Motor neuron (in vitro differentiated cells): Measurements from ENCODE around the gene SSBP3. TPM values are rescaled to one million over a fixed set of nuclear protein-coding genes. Genes with fewer than 3 reads are reported as not detected.

Experiments used
- ATAC-seq, 8 experiments: fragments of 200-7000 bp; cut with Tn5 transposase; replicated peaks in 6 of 8; 2 replicates each; pipeline ENCODE4 v1.8.0; 2021; ENCODE audit warnings: mild to moderate bottlenecking in 8 of 8, moderate library complexity in 8 of 8
- H3K27ac ChIP-seq, 2 donors: fragments of 250-450 bp; sonication (Bioruptor Pico); 2 replicates each; pipeline ENCODE4 v1.9.0; 2021; ENCODE audit warnings: antibody characterized with exemption in 2 of 2, mild to moderate bottlenecking in 2 of 2, moderate library complexity in 1 of 2
- H3K4me1 ChIP-seq, 2 donors: fragments of 250-450 bp; sonication (Bioruptor Pico); replicated peaks in 1 of 2; 2 replicates each; pipeline ENCODE4 v1.6.1; 2021; ENCODE audit warnings: antibody characterized with exemption in 2 of 2, mild to moderate bottlenecking in 2 of 2, moderate library complexity in 1 of 2
- H3K4me3 ChIP-seq, 5 donors: fragments of 250-450 bp; sonication (Bioruptor Pico); 2 replicates each; pipeline ENCODE4 v1.9.0; 2021; ENCODE audit warnings: antibody characterized with exemption in 5 of 5, mild to moderate bottlenecking in 5 of 5, moderate library complexity in 4 of 5
- WGBS, 10 experiments: fragments of 450-650 bp; shearing (Covaris generic); methylation state at CpG; one replicate each; pipeline ENCODE4 v1.0.0; 2022; 5-methylcytosine and 5-hydroxymethylcytosine counted together
- in situ Hi-C, 9 experiments: fragments of 400-800 bp; cut with MboI; loops; one replicate each; pipeline ENCODE4 v1.15.0; 2021; ENCODE audit warnings: low sequenced_read_pairs in 9 of 9, low pct_unique_long_range_greater_than_20kb in 2 of 9; ENCODE audit not compliant: unreplicated experiment in 9 of 9
- total RNA-seq, 8 experiments: library from RNA; unstranded; fragments of 300-600 nt; gene quantifications; 2 replicates each; pipeline versions ENCODE4 v1.2.3 to v1.2.4, GENCODE V29; 2022

Gene SSBP3
- total RNA-seq, 8 experiments from 2014 or later = 11.3 to 183 (median 60.4) TPM

DNA sequence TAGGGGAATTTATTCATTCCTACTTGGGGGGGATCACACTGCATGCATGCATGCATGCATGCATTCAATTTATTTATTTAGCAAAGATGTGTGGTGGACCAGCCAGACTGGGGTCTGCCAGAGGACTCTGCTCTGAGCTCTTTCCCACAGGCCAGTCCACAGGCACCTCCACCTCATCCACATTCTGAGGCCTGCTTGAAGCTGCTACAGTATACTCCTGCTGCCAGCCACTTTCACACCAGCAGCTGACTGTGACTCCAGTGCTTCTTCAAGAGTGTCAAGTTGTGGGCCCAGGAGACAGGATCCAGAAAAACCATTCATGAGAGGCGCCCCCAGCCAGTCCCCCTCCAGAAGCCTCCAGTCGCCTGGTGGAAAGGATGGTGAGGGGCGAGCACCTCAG is 30.9 kb downstream of the SSBP3 start:
- H3K4me1 ChIP-seq = peaks cover 62 to 75% of the 10 kb centered on the region in 2 donors
- 88 to 100% (median 93%) methylated on average over 2 to 3 of the region's 3 CpGs; no CpG with 5 or more reads in 6 of the 10 experiments for whole genome bisulfite sequencing, 10 experiments
- peak overlapping the region; percentile 6 to 12 for H3K27ac ChIP-seq
- peak in 4 of 8 experiments; percentile 0 to 68 (median 10) for ATAC-seq
- in situ Hi-C loops = no loop called here
- no peak overlapping the region for H3K4me3 ChIP-seq

DNA sequence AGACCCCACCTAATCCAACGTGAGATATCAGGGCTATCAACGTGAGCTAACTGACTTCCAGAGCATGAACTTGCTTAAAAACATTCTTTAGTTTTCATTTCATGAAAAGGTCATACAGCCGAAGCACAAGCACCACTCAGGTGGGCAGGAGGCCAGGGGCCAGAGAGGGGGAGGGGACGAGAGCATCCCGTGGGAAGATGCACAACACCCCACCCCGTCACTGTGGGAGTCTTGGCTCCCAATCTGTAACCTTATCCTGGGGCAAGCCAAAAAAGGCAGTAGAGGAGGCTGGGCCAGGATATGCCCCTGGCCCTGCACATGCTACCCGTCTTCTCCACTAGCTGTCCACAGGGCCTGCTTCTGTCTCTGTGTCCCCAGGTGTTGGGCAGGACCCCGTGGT is 31.4 kb downstream of the SSBP3 start:
- Histone ChIP-seq H3K4me3 (no peak overlapping the region), H3K4me1 (peaks cover 57 to 70% of the 10 kb centered on the region in 2 donors), H3K27ac (no peak overlapping the region)
- in situ Hi-C loops = no loop called here
- 60 to 100% (median 80%) methylated on average over 1 to 5 of the region's 8 CpGs; no CpG with 5 or more reads in 5 of the 10 experiments for WGBS, 10 experiments
- ATAC-seq = peak in 1 of 8 experiments; percentile 45

DNA sequence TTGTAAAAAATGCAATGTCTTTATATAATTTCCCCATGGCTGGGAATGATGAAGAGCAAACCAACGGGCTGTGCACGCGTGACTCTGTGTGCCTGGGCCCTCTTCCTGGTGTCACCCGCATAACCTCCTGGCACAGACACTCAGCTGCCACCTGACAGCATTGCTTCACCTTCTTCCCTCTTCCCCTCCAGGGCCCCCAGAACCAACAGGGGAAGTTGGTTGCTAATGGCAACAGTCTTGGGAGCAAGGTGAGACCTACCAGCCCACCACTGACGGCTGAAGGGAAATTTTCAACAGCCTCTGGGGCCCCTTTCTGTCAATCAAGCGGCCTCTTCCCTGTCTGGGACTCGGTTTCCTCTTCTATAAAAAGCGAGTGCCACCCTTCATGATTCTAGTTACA is 33.2 kb downstream of the SSBP3 start:
- Histone ChIP-seq H3K27ac (no peak overlapping the region), H3K4me1 (peaks cover 41 to 52% of the 10 kb centered on the region in 2 donors), H3K4me3 (no peak overlapping the region)
- in situ Hi-C loops = no loop called here
- 85 to 100% (median 93%) methylated on average over 1 to 6 of the region's 8 CpGs; no CpG with 5 or more reads in 5 of the 10 experiments for WGBS, 10 experiments
- ATAC-seq = no peak

DNA sequence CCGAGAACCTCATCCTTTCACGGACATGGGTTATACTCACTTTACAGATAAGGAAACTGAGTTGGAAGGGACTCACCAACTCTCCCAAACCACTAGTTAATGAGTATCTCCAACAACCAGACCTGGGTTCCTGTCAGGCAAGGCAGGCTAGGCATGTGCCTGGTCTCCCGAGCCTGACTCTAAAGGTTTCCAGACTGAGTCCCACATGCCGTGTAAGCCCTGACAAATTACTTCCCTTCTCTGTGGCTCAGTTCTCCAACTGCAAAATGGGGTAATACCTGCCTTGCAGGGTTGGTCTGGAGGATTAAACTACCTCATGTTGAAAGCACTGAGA is 34.3 kb downstream of the SSBP3 start:
- ATAC-seq = no peak
- 93 to 96% (median 96%) methylated on average over 2 to 4 of the region's 4 CpGs; no CpG with 5 or more reads in 6 of the 10 experiments for WGBS, 10 experiments
- H3K4me3 ChIP-seq = no peak overlapping the region
- in situ Hi-C loops = no loop called here
- no peak overlapping the region for H3K27ac ChIP-seq
- H3K4me1 ChIP-seq = peaks cover 32 to 41% of the 10 kb centered on the region in 2 donors

DNA sequence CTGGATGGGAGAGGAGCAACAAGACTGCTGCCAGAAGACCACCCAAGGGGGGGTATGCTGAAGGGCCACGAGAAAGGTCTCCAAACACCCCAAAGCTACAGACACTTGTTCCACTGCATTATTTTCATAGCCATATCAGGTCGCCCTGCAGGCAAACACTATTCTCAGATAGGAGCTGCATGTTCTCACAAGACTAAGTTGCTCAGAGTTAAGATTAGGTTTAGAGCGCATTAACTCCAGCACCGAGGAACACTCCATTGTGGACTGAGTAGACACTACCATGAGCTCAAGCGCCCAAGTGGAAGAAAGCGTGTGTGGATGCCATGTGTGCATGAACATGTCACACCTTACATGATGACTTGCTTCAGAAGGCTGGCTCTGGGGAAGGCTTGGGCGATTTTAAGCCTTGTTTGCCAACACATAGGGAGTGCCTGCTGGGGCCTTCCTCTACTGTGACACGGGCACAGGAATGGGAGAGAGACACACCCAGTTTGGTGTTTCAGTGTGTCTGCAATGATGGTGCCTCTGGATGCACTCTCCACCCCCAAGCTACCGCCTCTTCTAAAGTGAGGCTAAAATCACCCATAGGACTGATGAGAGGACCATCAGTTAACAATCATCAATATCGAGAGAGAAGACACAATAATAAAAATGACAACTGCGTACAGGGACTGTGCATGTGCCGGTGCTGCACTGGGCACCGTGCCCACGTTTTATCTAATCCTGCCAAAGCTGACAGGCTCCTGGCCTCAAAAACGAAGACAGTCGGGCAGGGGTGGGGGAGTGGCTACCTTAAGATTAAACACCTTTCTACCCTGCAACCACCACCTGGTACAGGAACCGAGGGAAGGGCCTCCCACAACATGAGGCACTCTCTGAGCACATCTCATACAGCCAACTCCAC is 34.9 kb downstream of the SSBP3 start:
- Histone ChIP-seq H3K27ac (no peak overlapping the region), H3K4me3 (no peak overlapping the region), H3K4me1 (peaks cover 26 to 35% of the 10 kb centered on the region in 2 donors)
- ATAC-seq = no peak
- in situ Hi-C loops = no loop called here
- WGBS, 10 experiments = 40 to 97% (median 91%) methylated on average over 2 to 15 of the region's 17 CpGs; no CpG with 5 or more reads in 1 of the 10 experiments

DNA sequence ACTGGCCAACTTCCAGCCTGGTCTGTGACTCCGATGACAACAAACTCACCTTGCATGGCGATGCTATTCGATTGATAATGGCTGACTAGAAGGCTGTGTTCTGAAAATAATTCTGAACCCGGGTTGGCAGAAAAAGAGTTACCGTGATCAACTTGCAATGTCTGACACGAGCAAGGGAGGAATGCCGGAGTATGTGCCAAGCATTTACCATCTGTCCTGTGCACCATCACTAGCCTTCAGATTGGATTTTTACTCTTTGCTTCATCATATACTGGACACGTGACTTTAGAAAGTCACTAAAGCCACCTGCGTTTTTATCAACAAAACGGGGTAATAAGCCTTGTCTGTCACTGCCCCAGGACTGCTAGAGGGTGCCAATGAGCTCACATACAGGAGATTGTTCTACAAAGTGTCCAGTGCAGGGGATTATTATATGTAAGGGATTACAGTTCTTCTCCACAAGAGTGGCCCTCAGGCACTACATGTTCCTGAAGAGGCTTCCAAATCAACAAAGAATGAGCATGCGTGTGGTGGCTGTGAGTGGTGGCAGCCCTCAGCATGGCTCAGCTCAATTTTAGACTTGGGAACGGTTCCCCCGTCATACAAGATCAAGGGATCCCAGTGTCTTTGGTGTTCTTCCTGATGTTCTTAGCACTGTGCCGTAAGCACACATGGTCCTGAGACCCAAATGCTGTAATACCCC is 35.8 kb downstream of the SSBP3 start:
- in situ Hi-C loops = no loop called here
- Histone ChIP-seq H3K4me1 (peaks cover 22 to 33% of the 10 kb centered on the region in 2 donors), H3K4me3 (no peak overlapping the region), H3K27ac (no peak overlapping the region)
- 79 to 100% (median 90%) methylated on average over 1 to 14 of the region's 14 CpGs; no CpG with 5 or more reads in 1 of the 10 experiments for WGBS, 10 experiments
- ATAC-seq = peak in 1 of 8 experiments; percentile 62

DNA sequence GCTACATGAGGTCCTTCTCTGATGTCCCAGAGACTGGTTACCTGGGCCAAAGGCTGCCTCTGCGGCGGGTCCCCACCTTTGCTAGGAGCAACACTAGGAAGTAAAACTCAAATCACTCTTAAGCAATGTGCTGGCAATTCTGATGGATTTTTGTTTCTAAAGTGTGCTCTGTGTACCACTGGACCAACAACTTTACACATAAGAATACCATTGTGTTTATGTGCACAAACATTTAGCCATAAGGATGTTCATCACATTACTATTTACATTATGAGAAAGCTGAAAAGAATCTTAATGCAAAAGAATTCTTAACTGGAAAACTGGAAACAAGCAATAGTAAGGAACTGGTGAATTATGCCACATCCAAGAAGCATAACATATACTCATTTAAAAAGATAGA is 38.6 kb downstream of the SSBP3 start:
- ATAC-seq = no peak
- 79 to 100% (median 87%) methylated on average over 2 of the region's 2 CpGs; no CpG with 5 or more reads in 6 of the 10 experiments for WGBS, 10 experiments
- in situ Hi-C loops = no loop called here
- Histone ChIP-seq H3K27ac (peak overlapping the region in 1 of 2 donors; percentile 13), H3K4me3 (no peak overlapping the region), H3K4me1 (peaks cover 29% of the 10 kb centered on the region in 2 donors)

DNA sequence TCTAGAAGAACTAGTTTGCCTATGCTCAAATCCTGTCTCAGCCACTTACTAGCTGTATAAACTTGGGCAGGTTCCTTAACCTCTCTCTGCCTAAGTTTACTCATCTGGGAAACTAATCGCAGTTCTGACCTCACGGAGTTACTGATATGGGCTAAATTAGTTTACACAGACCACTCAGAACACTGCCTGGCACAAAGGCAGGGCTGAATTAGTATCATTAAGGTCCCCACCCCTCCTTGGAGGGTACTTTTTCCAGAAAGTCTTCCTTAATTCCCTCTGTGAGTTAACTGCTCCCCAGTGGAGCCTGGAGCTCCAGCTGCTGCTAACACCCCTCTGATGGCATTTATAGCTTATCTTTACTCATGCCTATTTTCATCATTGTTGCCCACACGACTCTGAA is 40.3 kb downstream of the SSBP3 start:
- H3K4me3 ChIP-seq = no peak overlapping the region
- H3K4me1 ChIP-seq = peaks cover 36 to 38% of the 10 kb centered on the region in 2 donors
- ATAC-seq = no peak
- 20 to 100% (median 84%) methylated on average over 1 to 3 of the region's 3 CpGs; no CpG with 5 or more reads in 5 of the 10 experiments for WGBS, 10 experiments
- in situ Hi-C loops = no loop called here
- H3K27ac ChIP-seq = no peak overlapping the region

DNA sequence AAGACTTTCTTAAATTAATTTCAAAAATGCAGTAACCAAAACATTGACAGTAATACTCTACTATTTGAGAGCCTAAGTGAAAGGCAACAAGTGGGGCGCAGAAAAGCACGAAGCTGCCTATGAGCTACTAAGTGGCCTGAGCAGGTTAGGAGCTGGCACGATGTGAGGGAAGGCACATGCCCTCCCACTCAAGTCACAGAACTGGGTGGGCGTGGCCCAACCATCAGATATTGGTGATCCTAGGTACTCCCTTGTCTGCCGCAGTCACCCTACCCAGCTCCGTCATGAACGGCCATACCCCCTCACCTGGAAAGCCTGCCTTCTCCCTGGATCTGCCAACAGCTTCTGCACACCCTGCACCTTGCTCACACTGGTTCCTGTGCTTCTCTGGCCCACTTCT is 40.8 kb downstream of the SSBP3 start:
- WGBS, 10 experiments = 76 to 100% (median 87%) methylated on average over 2 to 5 of the region's 7 CpGs; no CpG with 5 or more reads in 3 of the 10 experiments
- peak in 1 of 8 experiments; percentile 15 for ATAC-seq
- in situ Hi-C loops = no loop called here
- peaks cover 37 to 38% of the 10 kb centered on the region in 2 donors for H3K4me1 ChIP-seq
- no peak overlapping the region for H3K4me3 ChIP-seq
- H3K27ac ChIP-seq = no peak overlapping the region

DNA sequence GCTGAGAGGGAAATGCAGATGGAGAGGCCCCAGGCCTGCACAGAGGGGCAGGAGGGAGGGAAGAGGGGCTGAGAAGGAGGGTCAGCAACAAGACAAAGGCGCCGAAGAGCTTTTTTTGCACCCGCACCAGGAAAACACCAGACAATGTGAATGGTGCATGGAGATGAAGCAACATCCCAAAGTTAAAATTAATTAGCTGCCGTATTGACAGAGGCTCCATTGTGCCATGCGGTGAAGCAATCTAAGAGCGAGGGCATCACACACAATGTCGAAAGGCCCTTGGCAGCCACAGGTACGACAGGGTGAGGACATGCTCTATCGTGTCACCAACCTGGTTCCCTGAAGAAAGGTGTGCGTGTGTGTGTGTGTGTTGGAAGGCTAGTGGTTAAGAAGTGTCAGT is 41.2 kb downstream of the SSBP3 start:
- ATAC-seq = peak in 5 of 8 experiments; percentile 42 to 72 (median 58)
- WGBS, 10 experiments = 33 to 100% (median 57%) methylated on average over 4 to 10 of the region's 10 CpGs; no CpG with 5 or more reads in 4 of the 10 experiments
- Histone ChIP-seq H3K4me3 (no peak overlapping the region), H3K4me1 (peaks cover 37 to 38% of the 10 kb centered on the region in 2 donors), H3K27ac (no peak overlapping the region)
- in situ Hi-C loops = no loop called here

DNA sequence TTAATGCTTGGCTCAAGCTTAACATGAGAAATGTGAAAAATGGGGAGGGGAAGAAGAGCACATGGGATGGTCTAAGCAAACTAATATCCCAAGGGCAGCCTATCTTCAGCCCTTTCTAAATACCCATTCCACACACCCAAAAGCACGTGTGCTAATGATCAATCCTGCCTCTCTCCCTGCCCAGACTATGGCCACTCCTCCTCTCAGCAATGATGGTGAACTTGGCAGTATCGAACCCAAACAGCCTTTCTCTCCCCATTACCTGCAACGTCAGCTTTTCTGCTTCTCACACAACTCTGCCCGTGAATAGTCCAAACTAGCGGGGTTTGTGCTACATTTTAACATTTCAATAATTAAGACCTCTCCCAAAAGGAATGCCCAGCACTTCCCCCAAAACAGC is 41.6 kb downstream of the SSBP3 start:
- in situ Hi-C loops = no loop called here
- WGBS, 10 experiments = 14 to 90% (median 23%) methylated on average over 1 to 5 of the region's 5 CpGs; no CpG with 5 or more reads in 2 of the 10 experiments
- H3K4me3 ChIP-seq = no peak overlapping the region
- no peak overlapping the region for H3K27ac ChIP-seq
- ATAC-seq = peak in 6 of 8 experiments; percentile 15 to 97 (median 50)
- H3K4me1 ChIP-seq = peaks cover 37 to 38% of the 10 kb centered on the region in 2 donors

DNA sequence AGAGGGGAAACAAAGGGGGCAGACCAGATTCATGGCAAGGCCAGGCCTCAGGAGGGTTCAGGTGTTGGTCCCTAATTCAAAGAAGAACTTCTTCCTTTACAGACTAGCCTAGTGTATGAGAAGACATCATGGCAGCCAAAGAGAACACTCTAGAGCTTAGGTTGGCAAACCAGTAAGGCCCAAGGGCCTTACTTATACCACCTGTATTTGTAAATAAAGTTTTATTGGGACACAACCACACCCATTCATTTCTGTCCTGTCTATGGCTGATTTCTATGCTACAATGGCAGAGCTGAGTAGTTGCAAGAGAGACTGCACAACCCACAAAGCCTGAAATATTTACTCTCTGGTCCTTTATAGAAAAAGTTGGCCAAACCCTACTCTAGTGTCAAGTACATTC is 42.3 kb downstream of the SSBP3 start:
- no peak for ATAC-seq
- H3K27ac ChIP-seq = no peak overlapping the region
- in situ Hi-C loops = no loop called here

DNA sequence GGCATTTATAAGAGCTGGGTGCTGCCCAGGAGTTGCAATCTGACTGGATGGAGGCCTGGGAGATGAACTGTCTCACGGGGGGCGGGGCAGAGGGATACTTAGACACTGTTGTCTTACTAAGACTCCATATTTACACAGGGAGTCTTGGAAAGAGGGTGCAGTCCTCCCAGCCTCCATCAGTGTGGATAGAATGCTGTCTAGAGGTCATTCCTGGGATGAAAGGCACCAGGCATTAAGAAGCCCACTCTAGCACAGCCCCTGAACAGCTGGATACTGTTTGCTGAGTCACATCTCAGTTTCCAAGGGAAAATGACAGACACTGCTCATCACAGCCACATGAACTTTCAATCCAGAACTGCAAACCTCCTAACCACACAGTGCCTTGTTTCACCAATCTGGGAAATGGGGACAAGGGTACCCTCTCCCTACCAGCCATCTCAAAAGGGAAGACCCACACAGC is 43.3 kb downstream of the SSBP3 start:
- H3K4me1 ChIP-seq = peaks cover 37 to 44% of the 10 kb centered on the region in 2 donors
- WGBS, 10 experiments = 81 to 100% (median 97%) methylated on average over 1 to 2 of the region's 2 CpGs; no CpG with 5 or more reads in 6 of the 10 experiments
- H3K4me3 ChIP-seq = no peak overlapping the region
- in situ Hi-C loops = no loop called here
- ATAC-seq = peak in 3 of 8 experiments; percentile 13 to 27 (median 19)
- H3K27ac ChIP-seq = no peak overlapping the region

More for the DNA sequence above, 42.3 kb downstream of the SSBP3 start:
- H3K4me1 ChIP-seq = peaks cover 37 to 38% of the 10 kb centered on the region in 2 donors
- no peak overlapping the region for H3K4me3 ChIP-seq
